ENCODE data around the gene PFKP.

DNA sequence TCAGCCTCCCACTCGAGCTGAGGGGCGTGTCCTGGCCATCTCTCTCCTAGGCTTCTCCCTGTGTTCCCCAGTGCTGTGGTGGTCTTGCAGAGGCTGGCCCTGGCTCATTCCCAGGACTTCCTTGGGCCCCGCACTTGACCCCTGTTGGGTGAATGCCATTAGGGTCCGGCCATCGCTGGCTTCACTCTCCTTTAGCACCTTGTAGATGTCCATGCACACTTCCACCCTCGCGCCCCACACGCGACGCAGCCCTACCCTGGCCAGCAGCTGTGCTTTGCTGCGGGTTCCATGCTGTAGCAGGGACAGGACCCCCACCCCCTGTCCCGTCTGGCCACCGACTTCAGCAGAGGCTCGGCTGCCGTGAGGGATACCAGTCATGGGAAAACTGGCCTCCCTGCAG, 58.9 kb downstream of the PFKP start:
- TF ChIP-seq, protein P1, sequence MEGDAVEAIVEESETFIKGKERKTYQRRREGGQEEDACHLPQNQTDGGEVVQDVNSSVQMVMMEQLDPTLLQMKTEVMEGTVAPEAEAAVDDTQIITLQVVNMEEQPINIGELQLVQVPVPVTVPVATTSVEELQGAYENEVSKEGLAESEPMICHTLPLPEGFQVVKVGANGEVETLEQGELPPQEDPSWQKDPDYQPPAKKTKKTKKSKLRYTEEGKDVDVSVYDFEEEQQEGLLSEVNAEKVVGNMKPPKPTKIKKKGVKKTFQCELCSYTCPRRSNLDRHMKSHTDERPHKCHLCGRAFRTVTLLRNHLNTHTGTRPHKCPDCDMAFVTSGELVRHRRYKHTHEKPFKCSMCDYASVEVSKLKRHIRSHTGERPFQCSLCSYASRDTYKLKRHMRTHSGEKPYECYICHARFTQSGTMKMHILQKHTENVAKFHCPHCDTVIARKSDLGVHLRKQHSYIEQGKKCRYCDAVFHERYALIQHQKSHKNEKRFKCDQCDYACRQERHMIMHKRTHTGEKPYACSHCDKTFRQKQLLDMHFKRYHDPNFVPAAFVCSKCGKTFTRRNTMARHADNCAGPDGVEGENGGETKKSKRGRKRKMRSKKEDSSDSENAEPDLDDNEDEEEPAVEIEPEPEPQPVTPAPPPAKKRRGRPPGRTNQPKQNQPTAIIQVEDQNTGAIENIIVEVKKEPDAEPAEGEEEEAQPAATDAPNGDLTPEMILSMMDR (IDR thresholded peaks at IDR 0.05; ENCODE audit: insufficient read depth, low read length), result no peak
- TF ChIP-seq GABPA (IDR thresholded peaks at IDR 0.05; ENCODE audit: low read depth) (no peak), POLR2AphosphoS5 (IDR thresholded peaks at IDR 0.05; ENCODE audit: low read depth) (no peak), SPI1 (IDR thresholded peaks at IDR 0.05; ENCODE audit: borderline replicate concordance, low read depth) (no peak)
- TF ChIP-seq, protein P2, sequence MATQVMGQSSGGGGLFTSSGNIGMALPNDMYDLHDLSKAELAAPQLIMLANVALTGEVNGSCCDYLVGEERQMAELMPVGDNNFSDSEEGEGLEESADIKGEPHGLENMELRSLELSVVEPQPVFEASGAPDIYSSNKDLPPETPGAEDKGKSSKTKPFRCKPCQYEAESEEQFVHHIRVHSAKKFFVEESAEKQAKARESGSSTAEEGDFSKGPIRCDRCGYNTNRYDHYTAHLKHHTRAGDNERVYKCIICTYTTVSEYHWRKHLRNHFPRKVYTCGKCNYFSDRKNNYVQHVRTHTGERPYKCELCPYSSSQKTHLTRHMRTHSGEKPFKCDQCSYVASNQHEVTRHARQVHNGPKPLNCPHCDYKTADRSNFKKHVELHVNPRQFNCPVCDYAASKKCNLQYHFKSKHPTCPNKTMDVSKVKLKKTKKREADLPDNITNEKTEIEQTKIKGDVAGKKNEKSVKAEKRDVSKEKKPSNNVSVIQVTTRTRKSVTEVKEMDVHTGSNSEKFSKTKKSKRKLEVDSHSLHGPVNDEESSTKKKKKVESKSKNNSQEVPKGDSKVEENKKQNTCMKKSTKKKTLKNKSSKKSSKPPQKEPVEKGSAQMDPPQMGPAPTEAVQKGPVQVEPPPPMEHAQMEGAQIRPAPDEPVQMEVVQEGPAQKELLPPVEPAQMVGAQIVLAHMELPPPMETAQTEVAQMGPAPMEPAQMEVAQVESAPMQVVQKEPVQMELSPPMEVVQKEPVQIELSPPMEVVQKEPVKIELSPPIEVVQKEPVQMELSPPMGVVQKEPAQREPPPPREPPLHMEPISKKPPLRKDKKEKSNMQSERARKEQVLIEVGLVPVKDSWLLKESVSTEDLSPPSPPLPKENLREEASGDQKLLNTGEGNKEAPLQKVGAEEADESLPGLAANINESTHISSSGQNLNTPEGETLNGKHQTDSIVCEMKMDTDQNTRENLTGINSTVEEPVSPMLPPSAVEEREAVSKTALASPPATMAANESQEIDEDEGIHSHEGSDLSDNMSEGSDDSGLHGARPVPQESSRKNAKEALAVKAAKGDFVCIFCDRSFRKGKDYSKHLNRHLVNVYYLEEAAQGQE (IDR thresholded peaks at IDR 0.05; ENCODE audit: insufficient replicate concordance, low read depth), result no peak

Data from HL-60 (cell line).